NCI-H2227 (cell line): Measurements from ENCODE around the gene ARRB2.
A peak's percentile ranks its signal among the peaks of the same experiment; 100 is the strongest.

Experiments used
- DNase-seq: peaks from one replicate; lab custom pipeline; 2025; ENCODE audit not compliant: unreplicated experiment; lab: John Stamatoyannopoulos, UW

ARRB2 gene

DNA sequence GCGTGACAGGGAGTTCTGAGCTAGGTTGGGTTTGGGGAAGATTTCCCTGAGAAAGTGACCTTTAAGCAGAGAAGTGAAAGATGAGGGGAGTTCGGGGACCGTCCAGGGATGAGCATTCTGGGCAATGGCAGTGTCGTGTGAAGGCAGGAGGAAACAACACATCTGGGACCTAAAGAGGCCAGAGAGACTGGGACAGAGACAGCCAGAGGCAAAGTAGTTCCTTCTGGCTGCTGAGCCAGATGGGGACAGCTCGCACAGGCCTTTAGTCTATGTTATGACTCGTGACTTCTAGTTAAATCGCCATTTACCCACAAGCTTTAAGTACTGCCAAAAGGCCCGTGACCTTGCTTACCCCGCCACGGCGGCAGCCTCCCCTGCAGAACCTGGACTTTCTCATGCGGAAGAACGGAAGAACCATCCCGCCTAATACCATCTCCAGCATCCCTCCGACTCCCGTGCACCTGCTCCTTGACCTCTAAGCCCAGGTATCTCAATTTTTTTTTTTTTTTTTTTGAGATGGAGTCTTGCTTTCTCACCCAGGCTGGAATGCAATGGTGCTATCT, 12.3 kb downstream of the ARRB2 start:
- no peak for DNase-seq

DNA sequence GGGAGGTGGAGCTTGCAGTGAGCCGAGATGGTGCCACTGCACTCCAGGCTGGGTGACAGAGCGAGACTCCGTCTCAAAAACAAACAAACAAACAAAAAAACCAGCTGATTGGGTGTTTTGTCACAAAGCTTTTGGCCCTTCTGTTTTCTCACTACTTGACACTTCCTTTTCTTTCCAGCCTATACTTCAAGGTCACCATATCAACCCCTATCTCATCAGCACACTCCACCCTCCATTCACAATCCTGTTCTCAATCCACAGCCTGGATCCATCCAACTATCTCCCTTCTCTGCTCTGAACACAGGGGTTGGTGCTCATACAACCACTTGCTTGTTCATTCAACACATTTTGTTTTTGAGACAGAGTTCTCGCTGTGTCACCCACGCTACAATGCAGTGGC, 14.2 kb downstream of the ARRB2 start:
- no peak for DNase-seq

- DNase-seq, result no peak
These were observed 15.3 kb downstream of the ARRB2 start for GRCh38 chr17:4725646-4726310.

DNA sequence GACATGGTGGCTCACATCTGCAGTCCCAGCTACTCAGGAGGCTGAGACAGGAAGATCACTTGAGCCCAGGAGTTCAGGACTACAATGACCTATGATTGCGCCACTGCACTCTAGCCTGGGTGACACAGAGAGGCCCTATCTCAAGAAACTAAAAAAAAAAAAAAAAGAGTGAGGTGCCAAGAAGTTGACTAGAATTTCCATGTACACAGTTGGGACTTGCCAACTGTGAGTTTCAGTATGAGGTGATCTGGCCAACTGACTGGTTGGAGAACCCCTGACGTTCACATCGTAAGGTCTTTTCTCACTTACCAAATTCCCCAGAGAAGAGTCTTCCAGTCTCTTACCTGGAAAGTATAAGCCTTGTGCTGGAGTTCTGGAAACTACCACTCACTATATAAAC, 17.7 kb downstream of the ARRB2 start:
- no peak for DNase-seq

GRCh38 chr17:4733073-4733531, 22.7 kb downstream of the ARRB2 start:
- no peak for DNase-seq

- no peak for DNase-seq
These were observed 24.5 kb downstream of the ARRB2 start for GRCh38 chr17:4734857-4735475.

GRCh38 chr17:4735876-4736651, 25.6 kb downstream of the ARRB2 start:
- DNase-seq, result no peak

- DNase-seq, result no peak
These were observed 28.0 kb downstream of the ARRB2 start for GRCh38 chr17:4738136-4739121.

- no peak for DNase-seq
These were observed 28.9 kb downstream of the ARRB2 start, which contains the start of the genes CXCL16 and ZMYND15 for GRCh38 chr17:4739122-4740024. Gene CXCL16 (minus strand): TSS chr17:4739928. CDS start chr17:4739339, 589 bp downstream. Gene ZMYND15 (plus strand): TSS chr17:4739833. CDS start chr17:4740549, 716 bp downstream.

DNA sequence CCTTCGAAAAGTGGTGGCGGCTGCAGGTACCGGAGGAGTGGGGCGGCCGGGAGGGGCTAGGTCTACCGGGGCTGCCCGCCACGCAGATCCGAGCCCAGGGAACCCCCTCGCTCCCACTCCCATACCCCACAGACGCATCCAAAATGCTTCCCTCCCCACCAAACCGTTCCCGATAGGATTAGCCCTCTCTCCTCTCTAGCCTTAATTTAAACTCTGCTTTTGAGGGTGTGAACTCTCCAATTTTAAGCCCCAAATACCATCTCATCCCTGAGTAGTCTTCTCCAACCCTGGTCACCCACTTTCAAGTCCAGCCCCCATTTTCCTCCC, 29.6 kb downstream of the ARRB2 start:
- no peak for DNase-seq

- no peak for DNase-seq
These were observed 30.2 kb downstream of the ARRB2 start for GRCh38 chr17:4740584-4740983.

GRCh38 chr17:4741544-4741943, 31.1 kb downstream of the ARRB2 start:
- DNase-seq, result no peak

- no peak for DNase-seq
These were observed 31.7 kb downstream of the ARRB2 start for GRCh38 chr17:4742133-4742532.

DNA sequence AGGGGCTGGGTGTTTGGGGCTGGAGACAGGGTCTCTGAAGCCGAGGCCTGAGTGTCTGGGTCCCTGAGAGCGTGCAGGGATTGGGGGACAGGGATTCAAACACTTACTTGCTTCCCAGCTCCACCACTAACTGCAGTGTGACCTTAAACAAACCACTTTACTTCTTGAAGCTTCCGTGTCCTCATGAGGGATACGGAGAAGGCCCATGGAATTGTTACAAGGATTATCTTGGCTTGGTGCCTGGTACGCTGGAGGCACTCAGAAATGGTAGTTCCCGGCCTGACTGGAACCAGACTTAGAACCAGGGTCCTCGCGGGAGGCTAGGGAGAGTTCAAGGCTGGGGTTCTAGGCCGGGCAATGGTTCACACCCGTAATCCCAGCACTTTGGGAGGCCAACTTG, 32.2 kb downstream of the ARRB2 start:
- no peak for DNase-seq

- DNase-seq, result no peak
These were observed 32.8 kb downstream of the ARRB2 start for GRCh38 chr17:4743216-4743615.

DNA sequence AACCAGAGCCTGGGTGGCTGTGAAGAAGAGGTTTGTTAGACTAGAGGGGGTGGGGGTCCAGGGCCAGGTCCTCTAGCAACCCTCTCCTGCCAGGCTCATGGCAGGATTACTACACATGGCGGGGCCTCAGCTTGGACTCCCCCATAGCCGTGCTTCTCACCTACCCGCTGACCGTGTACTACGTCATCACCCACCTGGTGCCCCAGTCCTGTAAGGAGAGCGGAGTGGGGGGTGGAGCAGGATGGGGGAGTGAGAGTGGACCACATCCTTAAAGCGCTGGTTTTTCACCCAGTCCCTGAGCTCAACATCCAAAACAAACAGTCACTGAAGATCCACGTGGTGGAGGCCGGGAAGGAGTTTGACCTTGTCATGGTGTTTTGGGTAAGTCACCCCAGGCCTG, 33.5 kb downstream of the ARRB2 start:
- no peak for DNase-seq

DNA sequence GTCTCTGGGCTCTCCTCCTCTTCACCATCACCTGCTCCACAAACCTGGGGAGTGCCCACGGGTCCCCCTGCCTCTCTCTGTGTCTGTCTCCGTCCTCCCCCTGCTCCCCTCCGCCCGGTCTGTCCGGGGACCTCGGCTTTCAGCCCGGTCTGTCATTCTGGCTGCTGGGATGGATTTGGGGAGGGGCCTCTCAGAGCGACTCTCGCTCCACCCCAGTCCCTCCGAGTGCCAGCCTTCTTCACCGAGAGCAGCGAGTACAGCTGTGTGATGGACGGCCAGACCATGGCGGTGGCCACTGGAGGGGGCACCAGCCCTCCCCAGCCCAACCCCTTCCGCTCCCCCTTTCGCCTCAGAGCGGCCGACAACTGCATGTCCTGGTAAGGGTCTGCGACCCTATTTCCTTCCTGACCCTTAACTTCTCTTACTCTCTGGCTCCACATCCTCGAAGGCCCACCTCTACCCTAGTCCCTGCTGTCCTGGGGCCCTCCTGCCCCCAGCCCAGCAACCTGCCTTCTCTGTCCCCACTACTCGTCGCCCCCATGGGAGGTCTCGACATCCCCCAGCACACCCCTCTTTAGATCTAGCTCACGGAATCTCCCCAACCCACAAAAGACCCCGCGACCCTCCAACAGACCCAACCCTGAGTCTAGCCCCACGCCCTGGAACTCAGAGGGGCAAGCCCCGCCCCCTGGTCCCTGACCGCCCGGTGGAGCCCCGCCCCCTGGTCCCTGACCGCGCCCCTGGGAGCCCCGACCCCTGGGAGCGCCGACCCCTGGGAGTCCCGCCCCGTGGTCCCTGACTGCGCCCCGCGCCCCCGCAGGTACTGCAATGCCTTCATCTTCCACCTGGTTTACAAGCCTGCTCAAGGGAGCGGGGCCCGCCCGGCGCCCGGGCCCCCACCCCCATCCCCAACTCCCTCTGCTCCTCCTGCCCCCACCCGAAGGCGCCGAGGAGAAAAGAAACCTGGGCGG, 34.9 kb downstream of the ARRB2 start:
- peak; percentile 41 for DNase-seq

GRCh38 chr17:4747847-4748246, 37.4 kb downstream of the ARRB2 start:
- no peak for DNase-seq
